Osteoblast (primary cell): Measurements from ENCODE around the gene COL24A1. TPM values are rescaled to one million over a fixed set of nuclear protein-coding genes. Genes with fewer than 3 reads are reported as not detected.

Experiments used
- DNase-seq: peaks from one replicate; pipeline ENCODE4 v3.0.0; 2011; ENCODE audit warnings: low spot score, mixed read lengths; ENCODE audit not compliant: insufficient read length; ENCODE audit errors: missing footprints
- H2AFZ ChIP-seq: 2 replicates; pipeline ENCODE4 v1.6.0; 2011; ENCODE audit warnings: mild to moderate bottlenecking, low read length
- H3K27ac ChIP-seq: 2 replicates; pipeline ENCODE4 v1.5.1; 2011; ENCODE audit warnings: mild to moderate bottlenecking, low read depth, low read length, moderate library complexity
- H3K27me3 ChIP-seq: 2 replicates; pipeline ENCODE4 v1.6.0; 2012; ENCODE audit warnings: mild to moderate bottlenecking, control low read depth, inconsistent platforms, low read length, moderate library complexity; ENCODE audit not compliant: insufficient read depth
- H3K36me3 ChIP-seq: 2 replicates; pipeline ENCODE4 v1.5.1; 2011; ENCODE audit warnings: mild to moderate bottlenecking, low read length, control low read depth, moderate library complexity; ENCODE audit not compliant: insufficient read depth
- H3K4me1 ChIP-seq: 2 replicates; pipeline ENCODE4 v1.5.1; 2011; ENCODE audit warnings: mild to moderate bottlenecking, low read length, control low read depth, moderate library complexity; ENCODE audit not compliant: insufficient read depth
- H3K4me2 ChIP-seq: 2 replicates; pipeline ENCODE4 v1.6.0; 2011; ENCODE audit warnings: mild to moderate bottlenecking, low read length; ENCODE audit not compliant: insufficient read depth
- H3K4me3 ChIP-seq: fragments of 200-600 bp; sonication (generic); 3 replicates; pipeline ENCODE4 v1.5.1; 2012; ENCODE audit warnings: mild to moderate bottlenecking, low read length, inconsistent platforms; ENCODE audit not compliant: insufficient read depth
- H3K79me2 ChIP-seq: 2 replicates; pipeline ENCODE4 v1.6.0; 2012; ENCODE audit warnings: mild to moderate bottlenecking, low read length, control low read depth, inconsistent platforms; ENCODE audit not compliant: insufficient read depth
- H3K9me3 ChIP-seq: 2 replicates; pipeline ENCODE4 v1.5.1; 2011; ENCODE audit warnings: low read depth, low read length, control low read depth
- H4K20me1 ChIP-seq: 2 replicates; pipeline ENCODE4 v1.6.0; 2012; ENCODE audit warnings: mild to moderate bottlenecking, low read length, control low read depth; ENCODE audit not compliant: insufficient read depth
- CTCF ChIP-seq: IDR thresholded peaks from 2 replicates; pipeline ENCODE4 v1.5.1; 2011; ENCODE audit warnings: mild to moderate bottlenecking, low read depth, low read length, moderate library complexity; ENCODE audit errors: extremely low read depth
- total RNA-seq: library from RNA; depleted of rRNA; stranded (reverse); fragments of >200 nt; gene quantifications from 2 replicates; pipeline ENCODE4 v1.2.3, GENCODE V29; 2012

The COL24A1 gene
- total RNA-seq, 1 donor = 1.1 TPM

- H3K4me3 ChIP-seq = peak overlapping the region; percentile 85
- H3K9me3 ChIP-seq = no peaks in the 10 kb centered on the region
- peak overlapping the region; percentile 94 for H3K4me2 ChIP-seq
- peaks cover 43% of the 10 kb centered on the region for H3K79me2 ChIP-seq
- H3K27me3 ChIP-seq = no peaks in the 10 kb centered on the region
- H2AFZ ChIP-seq = peak overlapping the region; percentile 98
- peaks cover 20% of the 10 kb centered on the region for H3K36me3 ChIP-seq
- no peak for DNase-seq
- H3K4me1 ChIP-seq = peaks cover 11% of the 10 kb centered on the region
- peak overlapping the region; percentile 76 for H3K27ac ChIP-seq
- peaks cover 5% of the 10 kb centered on the region for H4K20me1 ChIP-seq
- TF ChIP-seq CTCF = no peak
Observed at GRCh38 chr1:85708829-85709227, 447.7 kb downstream of the COL24A1 start.

DNA sequence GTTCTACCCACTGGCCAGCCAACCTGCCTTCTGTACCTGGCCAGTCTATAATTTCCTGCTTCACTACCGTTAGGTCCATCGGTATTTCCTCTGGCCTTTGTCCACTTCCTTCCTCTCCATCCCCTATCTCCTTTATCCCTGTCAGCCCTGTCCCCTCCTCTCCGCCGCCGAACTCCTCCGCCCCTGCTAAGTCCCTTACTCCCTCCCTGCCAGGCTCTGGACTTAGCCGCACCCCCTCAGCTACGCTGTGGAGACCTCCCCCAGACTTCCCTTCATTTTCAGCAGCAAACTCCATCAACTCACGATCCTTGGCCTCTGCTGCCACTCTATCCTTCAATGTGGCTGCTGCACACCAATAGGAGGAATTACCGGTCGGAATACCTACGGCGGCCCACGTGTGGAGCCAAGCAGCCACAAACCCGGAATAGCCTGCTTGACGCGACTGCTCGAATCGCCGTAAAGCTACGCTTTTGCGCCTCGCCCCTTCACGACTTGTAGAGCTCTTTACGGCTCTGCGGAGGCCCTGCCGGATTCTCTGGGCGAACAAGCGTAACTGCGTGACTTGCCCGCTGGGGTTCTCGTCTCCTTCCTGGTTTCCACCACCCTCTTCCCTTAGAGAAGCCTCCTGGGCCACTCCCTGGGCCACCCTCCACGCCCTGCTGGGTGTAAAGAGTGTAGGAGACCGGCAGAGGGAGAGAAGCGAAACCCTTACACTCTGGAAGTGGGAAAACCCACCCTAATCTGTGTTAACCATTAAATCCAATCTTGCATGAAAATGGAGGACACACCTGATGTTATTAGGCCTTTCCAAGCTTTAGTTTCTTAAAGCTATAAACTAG is 448.4 kb downstream of the COL24A1 start, which contains the start of gene ZNHIT6:
TSS of gene ZNHIT6 (minus strand) at position 444 of the 839 bp plus-strand sequence. CDS start at position 295, 149 bp downstream.
- Histone ChIP-seq H3K4me1 (peaks cover 11% of the 10 kb centered on the region), H4K20me1 (peaks cover 5% of the 10 kb centered on the region), H2AFZ (peak within 1 kb of the TSS; percentile 98), H3K9me3 (no peaks in the 10 kb centered on the region), H3K4me2 (peak within 1 kb of the TSS; percentile 94), H3K27me3 (no peaks in the 10 kb centered on the region), H3K79me2 (peaks cover 48% of the 10 kb centered on the region), H3K27ac (peak within 1 kb of the TSS; percentile 76), H3K36me3 (peaks cover 23% of the 10 kb centered on the region), H3K4me3 (peak within 1 kb of the TSS; percentile 85)
- DNase-seq = peak; percentile 75
- peak; percentile 45 for TF ChIP-seq CTCF

DNA sequence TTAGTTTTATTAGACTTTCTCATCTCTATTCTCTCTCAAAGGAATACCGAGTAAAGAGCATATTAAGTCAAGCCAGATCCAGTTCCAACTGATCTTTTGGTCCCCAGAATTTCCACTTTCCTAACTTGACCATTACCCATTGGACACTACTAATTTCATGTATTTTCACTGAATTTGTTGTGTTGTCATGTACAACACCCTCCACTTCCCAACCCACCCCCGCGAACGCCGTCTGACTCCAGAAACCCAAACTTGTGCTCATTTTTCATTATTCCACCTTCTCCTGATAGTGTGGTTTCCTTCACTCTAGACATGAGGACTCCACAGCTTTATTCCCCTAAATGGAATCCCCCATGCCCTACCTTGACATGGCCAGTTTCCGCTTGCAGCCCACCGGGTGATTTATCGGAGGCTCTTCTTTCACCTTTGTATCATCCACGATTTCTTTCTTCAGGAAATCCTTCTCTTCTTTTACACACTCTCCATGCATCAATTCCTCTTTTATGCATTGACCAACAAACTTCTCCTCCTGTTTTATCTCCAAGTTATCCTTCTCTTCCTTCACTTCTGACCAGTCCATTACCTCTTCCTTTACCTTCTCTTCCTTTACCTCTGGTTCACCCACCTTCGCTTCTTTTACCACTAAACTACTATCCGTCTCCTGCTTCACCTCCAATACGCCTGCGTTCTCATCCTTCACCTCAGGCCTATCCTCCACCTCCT is 449.1 kb downstream of the COL24A1 start:
- no peak for DNase-seq
- TF ChIP-seq CTCF = no peak
- Histone ChIP-seq H3K4me3 (peak overlapping the region; percentile 85), H2AFZ (peak overlapping the region; percentile 98), H3K4me1 (peaks cover 11% of the 10 kb centered on the region), H3K36me3 (peaks cover 25% of the 10 kb centered on the region), H3K27ac (peak overlapping the region; percentile 76), H3K4me2 (peak overlapping the region; percentile 94), H3K79me2 (peaks cover 56% of the 10 kb centered on the region), H3K9me3 (no peaks in the 10 kb centered on the region), H4K20me1 (peaks cover 5% of the 10 kb centered on the region), H3K27me3 (no peaks in the 10 kb centered on the region)

- Histone ChIP-seq H3K27me3 (no peaks in the 10 kb centered on the region), H3K36me3 (peaks cover 40% of the 10 kb centered on the region), H3K27ac (no peak overlapping the region), H2AFZ (no peak overlapping the region), H3K4me2 (peak overlapping the region; percentile 94), H3K79me2 (peaks cover 66% of the 10 kb centered on the region), H3K9me3 (no peaks in the 10 kb centered on the region), H3K4me1 (peaks cover 11% of the 10 kb centered on the region), H4K20me1 (peaks cover 5% of the 10 kb centered on the region), H3K4me3 (no peak overlapping the region)
- no peak for TF ChIP-seq CTCF
- no peak for DNase-seq
Observed at GRCh38 chr1:85705940-85706339, 450.6 kb downstream of the COL24A1 start.
